ENCODE measurements around the gene ATP11A. TPM values are rescaled to one million over a fixed set of nuclear protein-coding genes. Genes with fewer than 3 reads are reported as not detected.

ATP11A gene
- total and polyA plus RNA-seq, 4 donors: 3.1 to 68.1 (median 28.6) TPM

DNA sequence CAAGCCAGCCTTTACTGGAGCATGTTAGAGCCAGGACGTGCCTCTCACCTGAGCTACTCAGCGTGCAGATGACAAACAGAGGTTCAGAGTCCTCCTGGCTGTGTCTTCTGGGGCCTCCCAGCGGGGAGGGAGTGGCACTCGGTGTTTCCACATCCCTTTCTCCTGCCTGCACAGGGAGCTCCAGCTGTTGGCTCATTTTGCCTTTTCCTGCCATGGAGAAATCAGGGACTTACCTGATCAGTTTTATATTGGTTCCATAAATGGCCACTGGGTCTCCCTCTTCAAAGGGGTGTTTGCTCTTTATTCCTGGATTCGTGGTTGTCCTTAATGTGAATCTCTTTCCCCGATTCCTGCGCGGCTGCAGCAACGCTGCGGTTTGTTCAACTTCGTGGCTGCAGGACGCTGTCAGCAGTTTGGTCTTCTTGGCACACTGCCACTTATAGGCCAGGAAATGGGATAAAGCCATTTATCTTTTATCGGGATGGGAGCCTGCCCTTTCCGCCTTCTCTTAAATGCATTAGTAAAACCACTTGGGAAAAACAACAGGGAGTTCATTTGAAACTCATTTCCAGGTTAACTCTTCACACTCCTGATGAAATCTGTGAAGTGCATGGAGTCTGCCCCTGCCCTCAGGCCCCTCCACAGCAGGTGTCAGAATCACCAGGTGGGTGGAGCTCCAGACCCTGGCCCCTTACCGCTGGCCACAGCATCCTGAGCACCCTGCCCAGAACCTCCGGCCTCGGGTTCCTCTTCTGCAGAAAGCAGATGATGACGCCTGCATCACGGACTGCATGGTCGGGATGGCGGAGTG, 239.3 kb downstream of the ATP11A start:
- peak in 1 of 2 donors; percentile 78 for DNase-seq
- Histone ChIP-seq H3K4me1 (ENCODE audit: control insufficient read depth in 1 of 2, insufficient read depth in 2 of 2, low read length in 2 of 2) (no peaks in the 10 kb centered on the region), H3K9me3 (ENCODE audit: control insufficient read depth, low read length) (no peaks in the 10 kb centered on the region), H3K27ac (ENCODE audit: low read depth in 1 of 2, low read length in 2 of 2) (no peak overlapping the region), H3K36me3 (ENCODE audit: control insufficient read depth in 1 of 2, insufficient read depth in 2 of 2, low read length in 1 of 2) (no peaks in the 10 kb centered on the region), H3K27me3 (ENCODE audit: control insufficient read depth in 1 of 2, insufficient read depth in 2 of 2, low read length in 1 of 2) (no peaks in the 10 kb centered on the region), H3K4me3 (ENCODE audit: low read length in 2 of 2) (no peak overlapping the region)
- no peak for ATAC-seq (ENCODE audit: low FRiP score)
- intact Hi-C loops (cut with DNase I): no loop called here
- WGBS, 2 donors: 15 to 33% methylated on average over 21 of the region's 21 CpGs

DNA sequence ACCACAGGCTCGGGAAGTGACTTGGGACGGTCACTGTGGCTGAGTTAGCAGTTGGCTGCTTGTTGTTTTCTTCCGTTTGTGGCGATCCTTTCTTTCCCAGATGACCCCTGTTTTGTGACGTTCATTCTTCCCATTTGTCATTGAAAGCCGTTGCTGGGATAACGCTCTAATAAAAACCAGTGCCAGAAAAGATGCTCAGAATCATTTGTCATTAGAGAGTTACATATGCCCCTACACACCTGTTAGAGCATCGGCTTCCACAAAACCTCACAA, 239.9 kb downstream of the ATP11A start:
- Histone ChIP-seq H3K4me3 (ENCODE audit: low read length in 2 of 2) (no peak overlapping the region), H3K9me3 (ENCODE audit: control insufficient read depth, low read length) (no peaks in the 10 kb centered on the region), H3K4me1 (ENCODE audit: control insufficient read depth in 1 of 2, insufficient read depth in 2 of 2, low read length in 2 of 2) (no peaks in the 10 kb centered on the region), H3K36me3 (ENCODE audit: control insufficient read depth in 1 of 2, insufficient read depth in 2 of 2, low read length in 1 of 2) (no peaks in the 10 kb centered on the region), H3K27me3 (ENCODE audit: control insufficient read depth in 1 of 2, insufficient read depth in 2 of 2, low read length in 1 of 2) (no peaks in the 10 kb centered on the region), H3K27ac (ENCODE audit: low read depth in 1 of 2, low read length in 2 of 2) (no peak overlapping the region)
- DNase-seq (no peak), ATAC-seq (ENCODE audit: low FRiP score) (no peak)
- intact Hi-C loops (cut with DNase I): no loop called here
- WGBS, 2 donors: 26 to 65% methylated on average over 8 of the region's 8 CpGs

DNA sequence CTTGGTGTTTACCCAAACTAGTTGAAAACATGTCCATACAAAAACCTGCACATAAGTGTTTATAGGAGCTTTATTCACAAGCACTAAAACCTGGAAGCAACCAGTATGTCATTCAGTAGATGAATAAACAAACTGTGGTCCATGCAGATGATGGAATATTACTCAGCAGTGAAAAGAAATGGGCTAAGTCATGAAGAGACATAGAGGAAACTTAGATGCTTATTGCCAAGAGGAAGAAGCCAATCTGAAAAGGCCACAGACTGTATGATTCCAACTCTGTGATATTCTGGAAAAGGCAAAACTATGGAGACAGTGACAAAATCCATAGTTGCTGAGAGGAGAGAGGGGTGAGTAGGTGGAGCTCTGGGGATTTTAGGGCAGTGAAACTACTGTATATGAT, 240.4 kb downstream of the ATP11A start:
- H3K27ac ChIP-seq (ENCODE audit: low read depth in 1 of 2, low read length in 2 of 2): no peak overlapping the region
- no peaks in the 10 kb centered on the region for H3K4me1 ChIP-seq (ENCODE audit: control insufficient read depth in 1 of 2, insufficient read depth in 2 of 2, low read length in 2 of 2)
- DNase-seq (no peak), ATAC-seq (ENCODE audit: low FRiP score) (no peak)
- no peaks in the 10 kb centered on the region for H3K36me3 ChIP-seq (ENCODE audit: control insufficient read depth in 1 of 2, insufficient read depth in 2 of 2, low read length in 1 of 2)
- H3K27me3 ChIP-seq (ENCODE audit: control insufficient read depth in 1 of 2, insufficient read depth in 2 of 2, low read length in 1 of 2): no peaks in the 10 kb centered on the region
- intact Hi-C loops (cut with DNase I): no loop called here
- H3K4me3 ChIP-seq (ENCODE audit: low read length in 2 of 2): no peak overlapping the region
- no peaks in the 10 kb centered on the region for H3K9me3 ChIP-seq (ENCODE audit: control insufficient read depth, low read length)

DNA sequence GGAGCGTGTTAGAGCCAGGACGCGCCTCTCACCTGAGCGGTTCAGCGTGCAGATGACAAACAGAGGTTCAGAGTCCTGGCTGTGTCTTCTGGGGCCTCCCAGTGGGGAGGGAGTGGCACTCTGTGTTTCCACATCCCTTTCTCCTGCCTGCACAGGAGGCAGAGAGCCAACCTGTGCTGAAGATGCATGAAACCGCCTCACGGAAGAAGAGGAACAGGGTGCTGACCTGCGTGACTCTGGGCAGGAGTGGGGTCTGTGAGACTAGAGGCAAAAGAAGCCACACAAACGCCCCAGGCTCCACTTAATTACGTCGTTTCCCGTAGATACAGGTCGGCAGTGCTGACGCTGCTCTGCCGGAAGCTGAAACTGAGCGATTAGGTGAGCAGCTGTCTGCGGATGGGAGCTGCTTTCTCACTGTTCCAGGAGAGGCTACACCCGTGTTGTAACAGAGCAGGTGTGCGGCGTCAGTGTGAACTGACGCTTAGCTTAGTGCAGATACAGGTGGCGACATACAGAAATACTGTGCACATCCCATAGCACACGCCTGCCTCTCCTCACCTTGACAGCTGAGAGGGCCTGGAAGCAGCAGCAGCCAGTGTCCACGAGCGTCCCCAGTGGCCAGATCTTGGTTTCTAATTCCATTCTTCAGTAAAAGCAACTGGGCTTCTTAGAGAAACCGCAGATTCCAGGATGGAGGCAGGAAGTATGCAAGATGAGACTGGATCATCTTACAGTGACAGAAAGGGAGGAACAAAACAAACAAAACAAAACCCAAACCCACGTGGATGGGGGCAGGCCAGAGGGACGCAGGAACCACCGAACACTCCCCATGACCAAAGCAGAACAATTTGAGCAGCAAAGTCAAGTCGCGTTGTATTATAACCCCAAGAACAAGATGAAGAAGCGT, 241.4 kb downstream of the ATP11A start:
- Histone ChIP-seq H3K4me1 (ENCODE audit: control insufficient read depth in 1 of 2, insufficient read depth in 2 of 2, low read length in 2 of 2) (no peaks in the 10 kb centered on the region), H3K9me3 (ENCODE audit: control insufficient read depth, low read length) (no peaks in the 10 kb centered on the region), H3K4me3 (ENCODE audit: low read length in 2 of 2) (no peak overlapping the region), H3K36me3 (ENCODE audit: control insufficient read depth in 1 of 2, insufficient read depth in 2 of 2, low read length in 1 of 2) (no peaks in the 10 kb centered on the region), H3K27ac (ENCODE audit: low read depth in 1 of 2, low read length in 2 of 2) (no peak overlapping the region), H3K27me3 (ENCODE audit: control insufficient read depth in 1 of 2, insufficient read depth in 2 of 2, low read length in 1 of 2) (no peaks in the 10 kb centered on the region)
- ATAC-seq (ENCODE audit: low FRiP score): peak; percentile 16
- 67 to 73% methylated on average over 32 of the region's 32 CpGs for WGBS, 2 donors
- intact Hi-C loops (cut with DNase I): no loop called here
- DNase-seq: no peak

- Histone ChIP-seq H3K4me3 (ENCODE audit: low read length in 2 of 2) (no peak overlapping the region), H3K9me3 (ENCODE audit: control insufficient read depth, low read length) (no peaks in the 10 kb centered on the region), H3K4me1 (ENCODE audit: control insufficient read depth in 1 of 2, insufficient read depth in 2 of 2, low read length in 2 of 2) (no peaks in the 10 kb centered on the region), H3K36me3 (ENCODE audit: control insufficient read depth in 1 of 2, insufficient read depth in 2 of 2, low read length in 1 of 2) (no peaks in the 10 kb centered on the region), H3K27ac (ENCODE audit: low read depth in 1 of 2, low read length in 2 of 2) (no peak overlapping the region), H3K27me3 (ENCODE audit: control insufficient read depth in 1 of 2, insufficient read depth in 2 of 2, low read length in 1 of 2) (no peaks in the 10 kb centered on the region)
- ATAC-seq (ENCODE audit: low FRiP score): no peak
- 74 to 77% methylated on average over 9 of the region's 9 CpGs for WGBS, 2 donors
- DNase-seq: no peak
- intact Hi-C loops (cut with DNase I): no loop called here
Measured at GRCh38 chr13:112932971-112933370, 243.1 kb downstream of the ATP11A start.

DNA sequence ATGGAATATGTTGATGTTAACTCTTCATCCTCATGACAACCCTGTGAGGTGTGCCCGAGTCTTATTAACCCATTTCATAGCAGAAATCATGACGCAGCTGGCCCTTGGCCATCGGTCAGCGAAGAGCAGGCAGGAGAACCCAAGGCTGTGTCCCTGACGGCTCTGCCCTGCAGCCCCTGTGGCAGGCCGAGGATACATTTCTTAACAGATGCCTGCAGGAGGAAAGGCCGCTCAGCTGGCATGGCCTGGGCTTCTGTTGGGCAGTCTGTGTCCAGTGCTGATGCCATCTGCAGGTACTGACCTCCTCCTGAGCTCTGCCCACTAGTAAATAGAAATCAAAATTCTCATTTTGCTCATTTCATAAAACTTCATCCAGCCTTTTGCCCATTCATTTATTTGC, 243.8 kb downstream of the ATP11A start:
- H3K9me3 ChIP-seq (ENCODE audit: control insufficient read depth, low read length): no peaks in the 10 kb centered on the region
- H3K4me3 ChIP-seq (ENCODE audit: low read length in 2 of 2): no peak overlapping the region
- no peak for ATAC-seq (ENCODE audit: low FRiP score)
- DNase-seq: no peak
- intact Hi-C loops (cut with DNase I): no loop called here
- H3K27ac ChIP-seq (ENCODE audit: low read depth in 1 of 2, low read length in 2 of 2): no peak overlapping the region
- WGBS, 2 donors: 91 to 93% methylated on average over 7 of the region's 7 CpGs
- no peaks in the 10 kb centered on the region for H3K27me3 ChIP-seq (ENCODE audit: control insufficient read depth in 1 of 2, insufficient read depth in 2 of 2, low read length in 1 of 2)
- H3K4me1 ChIP-seq (ENCODE audit: control insufficient read depth in 1 of 2, insufficient read depth in 2 of 2, low read length in 2 of 2): no peaks in the 10 kb centered on the region
- H3K36me3 ChIP-seq (ENCODE audit: control insufficient read depth in 1 of 2, insufficient read depth in 2 of 2, low read length in 1 of 2): no peaks in the 10 kb centered on the region

- intact Hi-C loops (cut with DNase I): no loop called here
Measured at GRCh38 chr13:112934078-112934477, 244.2 kb downstream of the ATP11A start.

More at GRCh38 chr13:112934078-112934477, 244.2 kb downstream of the ATP11A start:
- no peak for ATAC-seq (ENCODE audit: low FRiP score)
- no peak overlapping the region for H3K4me3 ChIP-seq (ENCODE audit: low read length in 2 of 2)
- H3K27me3 ChIP-seq (ENCODE audit: control insufficient read depth in 1 of 2, insufficient read depth in 2 of 2, low read length in 1 of 2): no peaks in the 10 kb centered on the region
- H3K4me1 ChIP-seq (ENCODE audit: control insufficient read depth in 1 of 2, insufficient read depth in 2 of 2, low read length in 2 of 2): no peaks in the 10 kb centered on the region
- no peak for DNase-seq
- no peak overlapping the region for H3K27ac ChIP-seq (ENCODE audit: low read depth in 1 of 2, low read length in 2 of 2)
- 49 to 70% methylated on average over 6 of the region's 6 CpGs for WGBS, 2 donors
- H3K9me3 ChIP-seq (ENCODE audit: control insufficient read depth, low read length): no peaks in the 10 kb centered on the region
- no peaks in the 10 kb centered on the region for H3K36me3 ChIP-seq (ENCODE audit: control insufficient read depth in 1 of 2, insufficient read depth in 2 of 2, low read length in 1 of 2)

Data from aorta (tissue), 5 donors.